DMS153 treated with DMSO at 0.1 percent for 48 hours (cell line): ENCODE data around the gene YIPF1.

Experiments
- DNase-seq: peaks from one replicate; lab custom pipeline; 2025; ENCODE audit not compliant: unreplicated experiment; lab: John Stamatoyannopoulos, UW

The YIPF1 gene

DNA sequence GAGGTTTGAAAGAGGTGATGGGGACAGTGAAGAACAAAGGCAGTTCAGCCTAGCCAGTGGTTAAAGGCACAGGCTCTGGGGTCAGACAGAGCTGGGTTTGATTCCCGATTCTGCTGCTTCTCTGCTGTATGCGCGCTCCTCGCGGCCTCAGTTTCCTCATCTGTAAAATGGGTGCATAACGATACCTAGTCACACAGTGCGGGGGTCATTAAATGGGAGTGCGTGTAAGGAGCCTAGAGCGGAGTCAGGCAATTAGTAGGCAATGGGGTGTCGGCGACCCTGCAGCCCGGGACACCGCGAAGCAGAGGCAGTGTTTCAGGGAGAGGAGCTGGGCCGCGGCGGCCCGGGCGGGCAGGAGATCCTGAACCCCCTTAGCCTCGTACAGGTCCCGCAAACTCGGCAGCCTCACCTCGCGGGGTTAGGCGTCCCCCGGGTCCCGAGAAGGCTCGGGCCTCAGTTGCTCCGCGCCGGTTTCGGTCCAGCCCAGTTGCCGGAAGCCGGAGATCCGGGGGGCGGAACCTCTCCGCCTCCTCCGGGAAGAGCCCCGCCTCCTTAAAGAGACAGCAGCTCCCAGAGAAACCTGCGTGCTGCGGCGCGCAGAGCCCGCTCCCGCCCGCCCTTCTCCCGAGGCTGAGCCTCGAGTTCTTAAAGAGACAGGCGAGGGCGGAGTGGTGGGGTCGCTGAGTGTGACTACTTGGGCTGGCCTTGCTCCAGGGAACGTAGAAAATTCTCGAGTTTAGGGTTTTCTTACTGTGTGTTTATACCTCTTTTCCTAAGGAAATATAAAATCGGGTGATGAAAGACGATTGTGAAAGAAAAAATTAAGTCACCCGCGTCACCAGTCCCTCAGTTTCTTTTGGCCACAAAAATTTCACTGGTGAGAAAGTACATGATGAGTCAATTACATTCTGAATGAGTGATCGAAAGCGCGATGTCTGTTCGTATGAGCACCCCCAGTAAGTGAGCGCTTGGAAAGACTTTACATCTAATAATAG lies at the start of gene YIPF1:
Gene YIPF1 (minus strand): TSS at position 494 of the 995 bp plus-strand sequence. CDS start 860 bp downstream, outside the sequence.
- peak; percentile 74 for DNase-seq

DNA sequence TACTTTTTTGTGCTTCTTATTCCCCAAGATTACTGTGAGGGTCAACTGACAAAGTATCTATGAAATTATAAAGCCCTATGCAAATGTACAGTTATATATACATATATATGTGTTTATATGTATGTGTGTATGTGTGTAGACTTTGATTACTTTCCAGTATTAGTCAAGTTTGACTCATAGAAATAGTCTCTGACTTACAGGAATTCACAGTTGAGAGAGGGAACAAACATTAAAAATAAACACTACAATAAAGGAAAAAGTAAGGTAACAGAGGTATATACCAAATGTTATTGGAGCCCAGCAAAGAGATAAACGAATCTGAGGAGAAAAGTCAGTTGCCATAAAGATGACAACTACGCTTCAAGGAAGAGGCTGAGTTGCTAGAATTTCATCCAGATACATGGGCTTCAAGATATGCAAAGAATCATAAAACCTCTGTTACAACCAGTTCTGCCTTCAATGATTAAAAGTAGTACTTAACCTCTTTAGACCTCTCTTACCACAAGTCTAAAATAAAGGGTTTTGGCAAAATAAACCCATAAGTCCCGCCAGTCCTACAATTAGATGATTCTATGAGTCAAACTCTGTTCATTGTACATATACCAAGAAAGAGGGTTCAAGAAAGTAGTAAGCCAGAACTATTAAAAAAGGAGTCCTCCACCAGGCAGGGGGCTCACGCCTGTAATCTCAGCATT lies 48.7 kb upstream of the YIPF1 start:
- no peak for DNase-seq

DNA sequence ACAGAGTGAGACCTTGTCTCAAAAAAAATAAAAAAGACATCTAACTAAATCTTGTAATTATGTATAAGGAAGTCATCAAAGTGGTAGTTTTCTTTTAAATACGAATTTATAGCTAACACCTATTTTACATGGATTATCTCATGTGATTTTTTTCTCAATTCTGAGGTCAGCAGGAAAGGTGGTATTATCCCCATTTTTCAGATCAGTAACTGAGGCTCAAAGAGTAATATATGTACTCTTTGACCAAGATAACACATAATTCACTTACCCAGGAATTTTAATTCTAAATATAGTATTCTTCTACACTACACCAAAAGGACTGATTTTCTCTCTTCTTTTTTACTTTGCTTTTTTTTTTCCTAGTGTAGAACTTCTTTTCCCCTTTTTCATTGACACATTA lies 46.8 kb upstream of the YIPF1 start:
- no peak for DNase-seq

DNA sequence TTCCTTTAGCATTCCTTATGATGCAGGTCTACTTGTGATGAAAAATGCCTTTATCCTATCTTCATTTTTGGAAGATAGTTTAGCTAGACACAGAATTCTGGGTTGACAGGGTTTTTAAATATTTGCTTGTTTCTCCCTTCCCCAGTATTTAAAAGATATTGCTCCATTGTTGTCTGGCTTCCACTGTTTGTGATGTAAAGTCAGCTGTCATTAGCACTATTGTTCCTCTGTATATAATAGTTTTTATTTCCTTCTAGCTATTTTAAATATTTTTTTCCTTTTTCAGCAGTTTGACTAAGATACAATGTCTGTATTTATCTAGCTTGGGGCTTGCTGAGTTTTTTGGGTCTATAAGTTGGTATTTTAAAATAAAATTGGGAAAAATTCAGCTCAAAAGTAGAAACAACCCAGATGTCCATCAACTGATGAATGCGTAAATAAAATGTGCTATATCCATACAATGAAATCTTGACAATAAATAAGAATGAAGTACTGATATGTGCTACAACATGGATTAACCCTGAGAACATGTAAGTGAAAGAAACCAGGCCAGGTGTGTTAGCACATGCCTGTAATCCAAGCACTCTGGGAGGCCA lies 44.7 kb upstream of the YIPF1 start:
- no peak for DNase-seq

DNA sequence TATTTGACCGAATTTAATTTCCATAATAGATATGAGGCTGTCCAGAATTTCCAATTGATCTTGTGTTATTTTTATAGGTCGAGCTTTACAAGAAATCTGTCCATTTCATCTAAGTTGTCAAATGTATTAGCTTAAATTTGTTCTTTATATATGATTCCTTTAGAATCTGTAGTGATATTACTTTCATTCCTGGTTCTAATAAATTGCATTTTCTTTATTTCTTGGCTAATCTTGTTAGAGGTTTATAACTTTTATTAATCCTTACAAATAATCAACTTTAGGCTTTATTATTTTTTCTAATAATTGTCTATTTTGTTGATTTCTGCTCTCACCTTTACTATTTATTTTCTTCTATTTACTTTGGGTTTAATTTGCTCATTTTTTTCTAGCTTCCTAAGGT lies 41.9 kb upstream of the YIPF1 start:
- no peak for DNase-seq

DNA sequence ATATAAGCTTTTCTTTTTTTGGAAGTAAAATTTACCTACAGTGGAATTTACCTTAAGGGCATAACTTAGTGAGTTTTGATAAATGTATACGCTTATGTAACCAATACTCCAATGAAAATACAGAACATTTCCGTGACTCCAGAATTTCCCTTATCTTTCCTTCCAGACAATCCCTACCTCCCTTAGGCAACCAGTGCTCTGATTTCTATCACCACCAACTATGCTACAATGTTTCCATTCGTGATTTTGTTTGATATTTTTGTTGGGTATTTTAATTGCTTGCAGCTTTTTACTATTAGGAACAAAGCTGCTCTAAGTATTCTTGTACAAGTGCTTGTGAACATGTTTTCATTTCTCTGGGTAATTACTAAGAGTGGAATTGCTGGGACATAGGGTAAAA lies 41.3 kb upstream of the YIPF1 start:
- no peak for DNase-seq

DNA sequence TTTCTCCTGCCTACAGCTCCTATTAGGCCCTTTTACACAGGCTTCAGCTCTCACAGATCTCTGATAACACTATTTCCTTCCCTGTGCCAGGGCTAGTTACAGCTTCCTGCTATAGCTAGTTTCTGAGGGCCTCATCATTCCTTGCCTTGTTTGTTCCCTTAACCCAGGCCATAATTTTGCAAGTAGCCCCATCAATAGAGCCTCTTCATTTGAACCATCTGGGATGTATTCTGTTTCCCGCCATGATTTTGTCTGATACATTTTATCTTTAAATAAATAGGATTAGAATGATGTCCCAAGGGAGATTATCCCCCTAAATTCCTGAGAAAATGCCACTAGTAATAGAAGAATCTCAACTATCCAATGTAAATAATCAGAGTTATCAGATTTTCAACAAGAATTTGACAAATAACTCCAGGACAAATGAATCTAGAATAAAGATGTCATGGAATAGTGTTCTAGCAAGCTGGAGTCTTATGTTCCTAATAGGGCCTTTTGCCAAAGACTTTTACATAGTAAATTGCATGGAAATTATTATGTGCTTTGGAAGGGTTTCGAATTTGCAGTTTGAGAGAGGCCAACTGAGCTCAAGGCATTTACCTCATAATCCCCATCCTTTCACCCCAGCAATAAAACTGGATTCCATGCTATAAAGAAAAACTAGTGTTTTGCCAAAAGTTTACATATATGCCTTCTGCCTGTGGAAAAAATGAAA lies 39.8 kb upstream of the YIPF1 start:
- no peak for DNase-seq

DNA sequence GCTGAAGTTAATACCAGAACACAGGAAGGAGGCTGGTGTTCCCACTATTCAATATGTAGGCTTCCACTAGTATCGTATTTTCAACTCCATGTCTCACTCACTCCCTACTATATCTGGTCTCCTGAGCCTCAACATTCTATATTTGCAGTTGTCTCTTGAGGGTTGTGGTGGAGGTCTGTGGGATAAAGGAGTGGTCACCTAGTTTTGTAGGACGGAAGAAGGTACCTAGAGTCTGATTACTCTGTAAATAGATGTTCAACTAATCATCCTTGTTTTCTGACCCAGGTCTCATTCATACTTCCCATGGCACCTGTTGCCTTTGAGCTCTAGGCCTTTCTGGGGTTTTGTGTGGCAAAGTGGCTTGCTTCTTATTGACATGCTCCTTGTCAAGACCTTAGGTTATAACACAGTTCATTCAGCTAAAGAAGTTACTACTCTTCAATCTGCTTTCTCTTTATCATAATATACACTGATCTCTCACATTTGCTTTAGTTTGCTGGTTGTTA lies 37.8 kb upstream of the YIPF1 start:
- no peak for DNase-seq

DNA sequence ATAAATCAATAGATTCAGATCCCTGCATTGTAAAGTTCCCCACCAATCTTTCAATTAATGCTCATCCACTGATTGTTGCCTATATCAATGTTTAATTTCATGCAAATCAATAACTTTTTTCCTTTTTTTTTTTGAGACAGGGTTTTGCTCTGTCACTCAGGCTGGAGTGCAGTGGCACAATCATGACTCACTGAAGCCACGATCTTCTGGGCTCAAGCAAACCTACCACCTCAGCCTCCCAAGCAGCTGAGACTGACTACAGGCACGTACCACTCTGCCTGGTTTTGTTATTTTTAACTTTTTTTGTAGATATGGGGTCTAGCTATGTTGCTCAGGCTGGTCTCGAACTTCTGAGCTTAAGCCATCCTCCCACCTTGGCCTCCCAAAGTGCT lies 30.1 kb upstream of the YIPF1 start:
- no peak for DNase-seq

DNA sequence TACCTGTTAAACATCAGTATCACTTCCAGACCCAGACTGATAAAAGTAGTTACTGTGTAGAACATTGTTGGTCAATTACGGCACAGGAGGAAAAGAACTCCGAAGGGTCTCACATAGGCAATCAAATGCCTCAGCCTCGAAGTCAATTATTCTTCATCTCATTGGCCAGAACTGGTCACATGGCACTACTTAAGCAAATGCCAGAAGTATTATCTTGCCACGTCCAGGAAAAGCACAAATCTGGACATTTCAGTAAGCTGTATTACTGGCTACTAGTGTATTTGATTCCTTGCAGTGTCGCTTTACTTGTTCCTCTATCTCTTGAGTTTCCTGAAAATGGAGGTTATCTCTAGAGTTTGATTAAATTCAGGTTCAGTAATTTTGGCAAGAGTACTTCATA lies 28.7 kb upstream of the YIPF1 start:
- DNase-seq: no peak

DNA sequence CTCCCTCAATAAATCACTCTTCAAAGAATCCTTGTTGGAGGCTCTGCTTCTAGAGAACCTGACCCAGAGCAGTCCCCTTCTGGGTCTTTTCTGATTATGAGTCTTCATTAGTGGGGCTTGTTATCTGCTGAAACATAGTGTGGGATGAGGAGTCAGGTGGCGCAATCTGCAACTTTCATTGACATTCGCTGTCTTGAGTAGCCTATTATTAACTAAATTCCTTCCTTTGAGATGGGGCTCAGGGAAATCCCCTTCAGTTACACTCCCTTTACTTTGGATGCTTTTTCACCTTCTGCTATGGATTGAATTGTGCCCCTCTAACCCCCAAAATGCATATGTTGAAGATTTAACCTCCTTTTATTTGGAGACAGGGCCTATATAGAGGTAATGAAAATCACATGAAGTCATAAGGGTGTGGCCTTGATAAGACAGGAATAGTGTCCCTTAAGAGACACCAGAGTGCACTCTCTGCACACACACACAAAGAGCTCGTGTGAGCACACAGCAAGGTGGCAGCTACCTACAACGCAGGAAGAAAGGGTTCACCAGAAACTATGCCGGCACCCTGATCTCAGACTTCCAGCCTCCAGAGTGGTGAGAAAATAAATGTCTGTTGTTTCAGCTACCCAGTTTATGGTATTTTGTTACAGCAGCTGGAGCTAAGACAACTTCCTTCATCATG lies 23.9 kb upstream of the YIPF1 start:
- DNase-seq: no peak

DNA sequence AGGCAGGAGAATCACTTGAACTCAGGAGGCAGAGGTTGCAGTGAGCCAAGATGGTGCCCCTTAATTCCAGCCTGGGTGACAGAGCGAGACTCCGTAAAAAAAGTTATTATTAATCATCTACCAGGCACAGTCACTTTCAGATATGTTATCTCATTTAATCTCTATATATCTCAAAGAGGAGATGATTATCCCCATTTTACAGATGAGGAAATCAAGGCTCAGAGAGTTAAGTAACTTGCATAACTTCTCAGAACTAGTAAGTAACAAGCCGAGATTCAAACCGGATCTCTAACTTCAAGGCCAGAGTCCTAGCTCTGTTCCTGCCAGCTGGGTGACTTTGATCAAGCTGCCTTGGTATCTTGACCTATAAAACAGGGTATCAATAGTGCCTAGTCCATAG lies 21.8 kb upstream of the YIPF1 start:
- DNase-seq: no peak

DNA sequence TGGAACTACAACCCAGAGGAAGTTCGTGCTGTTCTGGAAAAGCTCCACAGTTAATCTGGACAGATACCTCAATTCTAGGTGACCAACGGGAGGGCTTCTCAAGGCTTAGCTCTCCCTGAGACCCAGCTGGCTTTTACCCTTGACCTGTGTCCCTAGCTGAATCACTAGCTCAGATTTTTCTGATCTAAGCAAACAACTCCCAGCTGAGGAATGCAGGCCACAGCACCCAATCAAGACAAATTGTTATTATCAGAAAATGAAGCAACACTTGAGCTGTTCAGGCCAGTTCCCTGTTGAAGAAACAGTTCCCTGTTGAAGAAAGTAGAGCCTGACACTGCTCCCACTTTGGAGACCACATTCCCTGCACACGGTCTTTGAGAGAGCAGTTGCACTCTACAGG lies 20.3 kb upstream of the YIPF1 start:
- DNase-seq: no peak

DNA sequence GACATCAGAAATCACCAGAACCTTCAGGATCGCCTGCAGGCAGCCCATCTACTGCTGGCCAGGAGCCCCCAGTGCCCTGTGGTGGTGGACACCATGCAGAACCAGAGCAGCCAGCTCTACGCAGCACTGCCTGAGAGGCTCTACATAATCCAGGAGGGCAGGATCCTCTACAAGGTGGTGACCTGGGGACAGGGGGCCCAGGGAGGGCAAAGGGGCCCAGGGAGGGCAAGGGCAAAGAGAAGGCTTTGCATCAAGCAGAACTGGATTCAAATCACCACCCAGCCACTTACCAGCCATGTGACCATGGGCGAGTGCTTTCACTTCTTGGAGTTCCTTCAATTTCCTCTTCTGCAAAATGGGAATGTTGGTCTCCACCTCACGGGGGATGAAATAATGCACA lies 16.5 kb upstream of the YIPF1 start:
- no peak for DNase-seq

DNA sequence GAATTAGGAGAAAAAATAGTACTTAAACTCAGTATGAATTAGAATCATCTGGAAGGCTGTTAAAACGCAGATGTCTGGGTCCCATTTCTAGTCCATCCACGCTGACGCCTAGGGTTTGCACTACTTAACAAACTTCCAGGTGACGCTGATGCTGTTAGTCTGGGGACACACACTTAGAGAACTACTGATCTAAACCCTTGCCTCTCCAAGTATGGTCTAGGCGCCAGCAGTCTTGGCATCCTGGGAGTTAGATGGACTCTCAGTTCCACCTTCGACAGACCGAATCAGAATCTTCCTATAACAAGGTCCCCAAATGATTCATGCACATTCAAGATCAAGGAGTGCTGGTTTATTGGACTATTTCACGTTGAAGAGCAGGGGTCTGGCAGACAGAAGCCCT lies 15.9 kb upstream of the YIPF1 start:
- DNase-seq: no peak

DNA sequence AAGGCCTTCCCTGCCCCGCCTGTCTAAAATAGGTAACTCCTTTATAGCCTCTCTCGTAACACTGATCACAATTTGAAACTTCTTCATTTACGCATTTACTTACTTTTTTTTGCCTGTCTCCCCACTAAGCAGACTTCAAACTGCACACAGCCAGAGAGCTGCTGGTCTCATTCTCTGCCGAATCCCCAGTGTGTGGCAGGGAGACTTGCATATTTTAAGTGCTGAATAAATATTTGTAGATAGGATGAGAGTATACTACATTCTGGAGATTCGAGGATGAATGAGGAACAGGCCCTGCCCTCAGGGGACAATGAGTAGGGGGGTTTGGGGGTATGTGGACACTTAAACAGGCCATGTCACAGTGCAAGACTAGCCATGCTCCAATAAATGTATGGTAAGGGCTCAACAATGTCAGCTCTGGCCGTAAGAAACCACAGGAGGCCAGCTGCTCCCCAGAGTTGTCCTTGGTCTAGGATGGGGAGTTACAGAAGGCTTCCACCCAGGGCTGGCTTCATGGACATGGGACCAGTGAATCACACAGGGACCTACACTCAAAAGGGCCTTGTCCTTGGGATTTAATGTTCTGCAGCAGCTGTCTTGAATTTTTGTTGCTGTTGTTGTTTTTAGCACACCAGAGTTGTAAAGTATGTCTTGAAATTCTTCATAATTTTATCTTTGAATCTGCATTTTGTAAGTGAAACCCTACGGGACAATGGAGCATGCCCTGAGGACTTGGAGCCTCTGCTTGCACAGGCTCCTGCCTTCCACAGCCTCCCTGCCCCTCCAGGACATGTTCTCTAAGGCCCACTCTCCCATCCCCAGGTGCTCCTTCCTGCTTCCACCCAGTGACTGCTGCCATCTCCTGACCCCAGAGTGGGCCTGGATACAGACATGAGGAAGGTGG lies 12.9 kb upstream of the YIPF1 start:
- DNase-seq: no peak

DNA sequence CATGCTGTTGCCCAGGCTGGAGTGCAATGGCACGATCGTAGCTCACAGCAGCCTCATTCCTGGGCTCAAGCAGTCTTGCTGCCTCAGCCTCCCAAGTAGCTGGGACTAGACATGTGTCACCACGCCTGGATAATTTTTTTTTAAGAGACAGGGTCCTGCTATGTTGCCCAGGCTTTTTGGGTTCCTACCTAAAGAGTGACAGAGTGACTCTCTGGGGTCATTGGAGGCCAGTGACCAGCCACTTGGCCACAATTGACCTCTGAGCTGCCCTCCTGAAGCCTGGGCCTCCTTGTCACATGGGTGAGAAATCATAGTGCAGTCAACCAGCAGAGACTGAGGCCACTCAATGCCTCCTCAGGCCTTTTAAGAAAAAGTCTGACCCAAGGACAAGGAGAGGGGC lies 10.1 kb upstream of the YIPF1 start:
- DNase-seq: no peak

DNA sequence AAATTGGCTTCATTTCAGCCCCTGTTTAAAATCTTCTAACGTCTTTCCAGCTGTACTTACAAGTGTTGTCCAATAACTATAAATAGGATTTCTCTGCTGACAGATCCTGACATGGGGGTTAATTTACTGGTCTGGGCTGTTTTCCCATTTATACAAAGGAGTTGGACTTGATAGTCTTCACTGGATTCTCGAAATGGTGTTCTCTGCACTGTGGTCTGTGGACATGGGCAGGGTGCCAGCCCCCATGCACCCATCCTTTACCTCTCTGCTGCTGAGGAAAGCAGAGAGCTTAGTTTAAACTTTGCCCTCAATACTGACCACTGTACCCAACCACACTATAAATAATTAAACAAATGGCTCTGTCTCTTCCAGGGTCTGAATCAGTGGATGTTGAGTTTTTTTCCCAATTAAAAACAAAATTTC lies 9.6 kb upstream of the YIPF1 start:
- DNase-seq: peak; percentile 6

DNA sequence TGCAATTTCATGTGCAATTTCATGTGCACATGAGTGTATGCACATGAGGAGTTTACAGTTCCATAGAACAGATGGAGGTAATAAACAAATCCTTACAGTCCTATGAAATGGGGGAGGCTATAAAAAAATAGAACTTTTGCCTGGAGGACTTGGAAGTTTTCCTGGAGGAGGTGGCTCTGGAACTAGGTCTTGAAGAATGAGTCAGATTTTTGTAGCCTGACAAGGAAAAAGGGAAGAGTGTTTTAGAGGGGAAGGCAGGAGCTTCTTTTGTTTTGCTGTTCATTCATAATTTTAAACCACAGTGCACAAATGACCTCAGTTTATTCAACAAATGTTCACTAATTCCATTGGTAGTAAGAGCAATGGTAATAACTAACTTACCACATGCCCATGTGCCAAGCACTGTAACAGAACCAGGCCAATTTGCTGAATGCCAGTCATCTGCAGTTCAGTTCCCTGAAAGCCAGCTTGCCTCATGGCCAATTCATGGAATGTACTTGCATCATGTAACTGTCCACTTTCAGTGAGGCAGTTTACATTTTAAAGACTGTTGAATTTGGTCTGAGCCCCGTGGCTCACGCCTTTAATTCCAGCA lies 7.1 kb upstream of the YIPF1 start:
- DNase-seq: no peak
